SK-N-SH treated with all-trans-retinoic acid at 6 μM for 48 hours (cell line): Measurements from ENCODE around the gene SPATA6L.

ENCODE experiments used
- CREB5 ChIP-seq: fragments of 250-450 bp; sonication (Bioruptor Pico); IDR thresholded peaks from 2 replicates; pipeline ENCODE4 v1.5.1; 2020; ENCODE audit warnings: low read depth, mild to moderate bottlenecking, moderate library complexity
- OSR1 ChIP-seq: fragments of 250-450 bp; sonication (Bioruptor Pico); IDR thresholded peaks from 2 replicates; pipeline ENCODE4 v1.8.0; 2022; ENCODE audit warnings: moderate library complexity, mild to moderate bottlenecking, inconsistent platforms
- PATZ1 ChIP-seq: fragments of 250-450 bp; sonication (Bioruptor Pico); IDR thresholded peaks from 2 replicates; pipeline ENCODE4 v1.8.0; 2020; ENCODE audit warnings: mild to moderate bottlenecking, moderate library complexity, borderline replicate concordance
- PPARA ChIP-seq: fragments of 250-450 bp; sonication (Bioruptor Pico); IDR thresholded peaks from 2 replicates; pipeline ENCODE4 v1.5.0; 2020; ENCODE audit warnings: mild to moderate bottlenecking, borderline replicate concordance
- ZC3H10 ChIP-seq: fragments of 250-450 bp; sonication (Bioruptor Pico); IDR thresholded peaks from 2 replicates; pipeline ENCODE4 v1.5.1; 2021; ENCODE audit warnings: mild to moderate bottlenecking, moderate library complexity
- ZFP30 ChIP-seq: fragments of 450-650 bp; formaldehyde crosslinking; IDR thresholded peaks from 2 replicates; pipeline ENCODE4 v1.5.0; 2022; ENCODE audit warnings: mild to moderate bottlenecking, moderate library complexity
- ZNF565 ChIP-seq: fragments of 450-650 bp; formaldehyde crosslinking; conservative IDR thresholded peaks from 2 replicates; pipeline ENCODE4 v1.5.0; 2020; ENCODE audit warnings: low read depth, mild to moderate bottlenecking, moderate library complexity

GRCh38 chr9:4657426-4658159 lies 8.7 kb downstream of the SPATA6L start:
- TF ChIP-seq ZFP30 (CRISPR knock-in tag) = no peak
- no peak for TF ChIP-seq OSR1 (CRISPR knock-in tag)
- no peak for TF ChIP-seq PPARA (CRISPR knock-in tag)
- TF ChIP-seq ZNF565 (CRISPR knock-in tag) = no peak
- no peak for TF ChIP-seq PATZ1
- no peak for TF ChIP-seq CREB5
- TF ChIP-seq ZC3H10 (CRISPR knock-in tag) = no peak
